NCI-H2196 (cell line): Measurements from ENCODE around the gene OAS3.
"Not testable (repeated sequence)": the region's sequence is repeated elsewhere in the genome, so short reads cannot be mapped to it uniquely, and the experiment has no call there.

ENCODE experiments used
- DNase-seq: peaks from one replicate; lab custom pipeline; 2025; ENCODE audit not compliant: unreplicated experiment; lab: John Stamatoyannopoulos, UW

OAS3 gene

GRCh38 chr12:112948806-112949205 lies 10.5 kb downstream of the OAS3 start:
- DNase-seq: no peak

- no peak for DNase-seq
Measured at GRCh38 chr12:112950701-112951100, 12.4 kb downstream of the OAS3 start.

GRCh38 chr12:112957125-112957524 lies 18.9 kb downstream of the OAS3 start:
- not testable (repeated sequence) for DNase-seq

- DNase-seq: no peak
Measured at GRCh38 chr12:112961074-112961473, 22.8 kb downstream of the OAS3 start.

- DNase-seq: no peak
Measured at GRCh38 chr12:112961536-112961935, 23.3 kb downstream of the OAS3 start.

GRCh38 chr12:112962561-112962960 lies 24.3 kb downstream of the OAS3 start:
- no peak for DNase-seq

GRCh38 chr12:112963227-112963861 lies 25.1 kb downstream of the OAS3 start:
- no peak for DNase-seq

- DNase-seq: no peak
Measured at GRCh38 chr12:112964067-112964670, 25.9 kb downstream of the OAS3 start.

- DNase-seq: no peak
Measured at GRCh38 chr12:112964915-112965314, 26.6 kb downstream of the OAS3 start.

GRCh38 chr12:112965643-112966042 lies 27.4 kb downstream of the OAS3 start:
- no peak for DNase-seq

GRCh38 chr12:112967306-112967705 lies 29.0 kb downstream of the OAS3 start:
- DNase-seq: no peak

GRCh38 chr12:112967858-112968257 lies 29.6 kb downstream of the OAS3 start:
- no peak for DNase-seq

GRCh38 chr12:112969547-112970306 lies 31.5 kb downstream of the OAS3 start:
- no peak for DNase-seq

GRCh38 chr12:112970391-112970790 lies 32.1 kb downstream of the OAS3 start:
- DNase-seq: no peak

GRCh38 chr12:112971248-112971647 lies 33.0 kb downstream of the OAS3 start:
- DNase-seq: no peak

GRCh38 chr12:112973011-112973735 lies 34.9 kb downstream of the OAS3 start:
- no peak for DNase-seq

- no peak for DNase-seq
Measured at GRCh38 chr12:112973818-112974231, 35.6 kb downstream of the OAS3 start.

- no peak for DNase-seq
Measured at GRCh38 chr12:112974904-112975303, 36.6 kb downstream of the OAS3 start.

GRCh38 chr12:112977139-112977538 lies 38.9 kb downstream of the OAS3 start:
- DNase-seq: no peak

GRCh38 chr12:112977641-112978040 lies 39.4 kb downstream of the OAS3 start:
- no peak for DNase-seq

GRCh38 chr12:112978163-112979040 lies 40.1 kb downstream of the OAS3 start, which contains the start of gene OAS2:
TSS of gene OAS2 (plus strand) at chr12:112978519. CDS start at chr12:112978609, 90 bp downstream.
- no peak for DNase-seq
